ENCODE data around the gene PHLPP1.
"Not testable (repeated sequence)": the region's sequence is repeated elsewhere in the genome, so short reads cannot be mapped to it uniquely, and the experiment has no call there.

Gene PHLPP1

DNA sequence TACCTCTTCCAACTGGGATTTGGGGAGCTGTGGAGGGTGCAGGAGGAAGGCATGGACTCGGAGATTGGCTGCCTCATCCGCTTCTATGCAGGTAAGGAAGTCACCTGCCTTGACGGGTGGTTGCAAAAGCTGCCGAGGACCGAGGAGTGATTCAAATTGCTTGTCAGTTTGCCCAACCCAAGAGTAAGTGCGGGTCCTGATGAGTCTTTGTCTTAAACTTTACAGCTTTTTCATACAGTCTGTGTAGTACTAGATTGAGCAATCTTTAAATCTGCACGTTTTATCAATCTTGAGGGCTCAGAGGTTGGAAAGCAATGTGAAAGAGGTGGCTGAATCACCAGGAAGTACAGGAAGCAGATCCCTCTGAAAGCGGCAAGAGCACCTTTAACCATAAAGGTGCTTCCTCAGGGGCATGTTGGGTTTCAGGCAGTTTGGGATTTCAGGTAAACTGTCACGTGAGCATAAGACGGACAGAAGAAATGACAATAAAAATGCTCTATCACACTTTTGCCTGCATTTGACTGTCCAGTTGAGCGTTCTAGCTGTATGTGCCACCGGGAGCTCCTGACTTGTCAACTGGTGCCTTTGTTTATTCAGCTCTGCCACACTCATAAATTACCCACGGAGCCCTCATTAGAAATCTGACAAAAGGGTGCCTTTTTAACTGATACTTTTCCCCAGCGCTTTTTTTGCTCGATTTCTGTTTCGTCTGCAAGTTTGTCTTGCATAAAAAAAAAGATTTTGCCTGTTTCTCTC, 2.0 kb downstream of the PHLPP1 start:
- DNase-seq (ENCODE audit: low read depth in 2 of 2, low spot score in 1 of 2): no peak

DNA sequence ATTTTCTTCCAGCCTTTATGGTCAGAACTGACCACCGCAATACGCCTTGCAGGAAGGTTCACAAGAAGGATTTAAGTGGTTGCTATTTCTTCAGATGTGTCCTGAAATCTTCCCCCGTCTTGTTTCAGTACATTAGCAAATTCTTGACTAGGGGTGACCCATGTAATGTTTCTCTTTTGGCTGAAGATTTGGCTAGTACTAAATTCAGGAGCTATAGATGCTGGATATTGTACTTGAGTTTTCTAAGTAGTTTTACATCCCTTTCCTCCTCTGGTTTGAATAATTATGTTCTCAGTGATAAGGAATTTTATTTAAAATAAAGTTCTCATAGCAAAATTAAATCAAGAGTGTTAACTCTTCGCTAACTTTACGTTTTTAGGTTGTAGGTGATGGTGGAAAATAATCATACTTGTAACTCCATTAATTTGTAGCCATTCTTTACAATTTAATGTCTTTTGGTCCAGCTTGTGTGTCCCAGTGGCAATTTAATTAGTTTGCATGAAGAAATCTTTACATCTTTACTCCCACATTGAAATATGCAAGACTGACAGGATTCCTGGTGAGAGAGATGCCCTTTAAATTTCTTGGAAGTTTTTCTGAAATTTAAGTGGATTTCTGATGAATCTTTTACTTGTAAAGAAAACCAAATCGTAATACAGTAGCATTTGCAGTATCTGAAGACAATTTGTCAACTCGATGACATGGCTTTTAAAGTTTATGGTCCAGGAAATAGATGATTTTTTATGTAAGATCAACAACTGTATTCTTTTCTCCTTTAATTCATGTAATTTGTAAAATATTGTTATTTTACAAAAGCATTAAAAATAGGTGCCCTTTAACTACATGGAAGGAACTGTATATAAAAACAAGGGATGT, 2.8 kb downstream of the PHLPP1 start:
- DNase-seq (ENCODE audit: low read depth in 2 of 2, low spot score in 1 of 2): no peak

DNA sequence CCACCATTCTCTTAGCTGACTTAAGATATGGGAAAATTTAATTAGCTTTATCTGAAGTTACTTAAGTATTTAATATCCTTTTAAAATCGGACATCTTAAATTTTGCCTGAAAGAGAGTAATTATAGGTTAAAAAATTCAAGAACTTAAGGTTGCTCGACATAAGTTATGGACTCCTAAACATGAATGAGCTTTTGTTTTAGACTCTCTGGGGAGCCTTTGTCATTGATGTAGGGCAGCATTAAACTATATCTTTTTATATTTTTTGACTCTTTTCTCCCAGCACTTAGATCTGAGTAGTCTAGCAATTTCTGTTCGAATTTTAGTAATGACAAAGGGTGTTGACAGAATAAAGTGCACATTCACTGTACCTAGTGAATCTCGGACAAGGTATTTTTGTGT, 4.7 kb downstream of the PHLPP1 start:
- no peak for DNase-seq (ENCODE audit: low read depth in 2 of 2, low spot score in 1 of 2)

DNA sequence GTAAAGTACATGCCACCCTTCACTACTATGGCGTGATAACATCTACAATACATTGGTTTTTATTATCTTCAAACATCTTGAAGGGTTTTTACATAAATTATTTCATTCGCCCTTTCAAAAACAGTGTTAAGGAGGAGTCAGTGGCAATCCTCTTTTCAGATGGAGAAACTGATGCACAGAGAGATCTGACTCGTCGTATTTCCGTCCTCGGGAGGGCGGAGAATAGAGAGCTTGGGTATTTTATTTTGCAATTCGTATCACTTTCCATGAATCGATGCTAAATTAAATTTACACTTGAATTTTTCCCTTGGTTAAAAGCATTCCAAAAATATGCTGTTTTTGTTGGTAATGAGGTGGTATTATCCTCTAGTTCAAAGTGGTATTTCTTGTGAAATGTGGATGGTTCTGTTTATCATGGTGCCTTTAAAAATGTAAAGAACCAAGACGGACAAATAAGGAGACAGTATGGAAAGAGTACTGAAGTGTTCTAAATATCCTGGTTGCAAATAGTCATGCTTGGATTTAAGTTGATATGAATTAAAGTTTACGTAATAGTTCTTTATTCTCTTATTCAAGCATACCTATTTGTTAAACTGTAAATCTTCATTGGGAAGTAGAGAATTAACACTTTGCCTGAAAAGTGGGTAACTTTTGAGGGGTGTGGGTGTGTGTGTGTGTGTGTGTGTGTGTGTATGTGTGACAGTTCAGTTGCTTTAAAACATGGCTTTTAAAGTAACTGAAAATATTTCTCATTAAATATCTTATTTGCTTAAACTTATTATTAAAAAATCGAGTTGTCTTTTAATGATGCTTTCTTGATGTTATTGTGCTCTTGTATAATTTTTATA, 5.6 kb downstream of the PHLPP1 start:
- no peak for DNase-seq (ENCODE audit: low read depth in 2 of 2, low spot score in 1 of 2)

DNA sequence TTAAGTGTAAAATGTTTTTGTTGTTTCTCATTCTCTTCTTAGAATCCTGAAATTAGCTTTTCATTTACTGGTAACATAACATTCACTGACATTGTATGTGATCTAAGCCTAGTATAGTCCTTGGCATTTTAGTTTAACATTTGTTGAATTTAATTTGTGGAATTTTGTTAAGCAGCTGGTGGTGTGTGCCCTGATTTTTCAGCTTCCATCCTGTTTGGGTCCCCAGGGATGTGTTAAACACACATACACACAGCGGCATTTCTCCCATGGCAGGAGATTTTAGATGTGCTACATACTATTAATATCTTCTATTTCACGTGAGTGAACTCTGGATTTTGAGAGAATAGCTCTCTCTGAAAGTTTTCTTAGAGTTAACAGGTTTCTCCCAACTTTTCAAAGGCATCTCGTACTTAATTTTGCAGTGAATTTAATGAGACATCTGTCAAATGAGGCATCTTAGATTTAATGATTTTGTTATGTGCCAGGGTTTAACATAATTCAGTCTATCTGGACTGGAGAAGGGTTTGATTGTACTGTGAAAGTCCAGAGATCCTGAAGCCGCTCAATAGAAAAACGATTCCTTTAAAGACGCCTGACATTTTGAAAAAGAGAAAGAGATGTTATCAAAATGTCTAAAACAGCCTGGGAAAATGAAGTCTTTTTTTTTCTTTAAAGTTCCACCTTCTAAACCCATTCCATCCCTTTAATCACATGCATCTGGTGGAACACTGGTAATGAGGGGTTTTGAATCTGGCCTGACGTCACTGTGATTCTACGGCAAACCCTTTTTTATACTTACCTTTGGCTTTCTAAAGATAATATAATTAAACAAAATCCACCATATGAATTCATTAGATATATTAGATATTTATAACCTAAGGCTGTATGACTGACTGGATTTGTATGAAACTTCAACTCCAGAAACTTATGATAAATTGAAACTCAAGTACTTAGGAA, 6.8 kb downstream of the PHLPP1 start:
- no peak for DNase-seq (ENCODE audit: low read depth in 2 of 2, low spot score in 1 of 2)

DNA sequence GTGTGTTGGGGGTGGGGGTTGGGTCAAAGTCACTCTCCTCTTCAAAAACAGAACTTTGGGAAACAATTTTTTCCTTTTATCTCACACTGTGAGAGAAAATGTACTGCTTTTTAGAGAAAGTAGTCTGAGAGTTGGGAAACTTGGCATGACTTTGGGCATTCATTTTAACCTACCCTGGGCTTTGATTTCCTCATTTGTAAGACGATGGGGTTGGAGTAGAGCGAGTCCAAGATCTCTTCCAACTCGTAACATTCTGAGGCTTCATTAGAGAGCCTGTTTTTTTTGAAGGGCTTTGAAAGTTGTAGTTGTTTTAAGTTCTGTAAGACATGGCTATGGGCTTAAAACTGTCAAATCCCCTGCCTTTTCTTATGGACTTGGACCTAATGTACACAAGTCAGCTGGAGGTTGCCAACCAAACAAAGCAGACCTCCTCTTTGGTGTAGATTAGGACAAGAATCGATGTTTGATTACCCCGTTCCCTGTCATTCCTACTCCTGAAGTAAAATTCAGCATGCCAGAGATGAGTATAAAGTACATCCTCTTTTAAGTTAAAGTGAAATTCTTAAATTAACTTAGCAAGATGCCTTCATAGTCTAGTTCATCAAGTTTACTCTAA, 8.4 kb downstream of the PHLPP1 start:
- no peak for DNase-seq (ENCODE audit: low read depth in 2 of 2, low spot score in 1 of 2)

DNA sequence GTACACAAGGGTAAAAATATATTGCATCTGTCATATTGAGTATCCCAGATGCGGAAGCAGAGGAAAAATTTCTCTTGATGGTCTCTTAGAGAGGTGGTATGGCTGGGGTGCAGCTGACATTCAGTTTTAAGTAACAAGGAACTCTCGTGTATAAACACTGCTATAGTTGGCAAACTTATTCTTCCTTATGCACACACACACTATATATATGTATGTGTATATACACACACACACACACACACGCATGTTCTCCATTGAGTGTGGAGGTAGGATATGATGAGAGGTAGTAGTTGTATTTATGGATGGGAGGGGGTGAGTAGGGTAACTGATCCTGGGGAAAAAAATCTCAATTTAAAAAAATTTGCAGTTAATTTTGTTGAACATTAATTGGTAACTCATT, 10.6 kb downstream of the PHLPP1 start:
- no peak for DNase-seq (ENCODE audit: low read depth in 2 of 2, low spot score in 1 of 2)

DNA sequence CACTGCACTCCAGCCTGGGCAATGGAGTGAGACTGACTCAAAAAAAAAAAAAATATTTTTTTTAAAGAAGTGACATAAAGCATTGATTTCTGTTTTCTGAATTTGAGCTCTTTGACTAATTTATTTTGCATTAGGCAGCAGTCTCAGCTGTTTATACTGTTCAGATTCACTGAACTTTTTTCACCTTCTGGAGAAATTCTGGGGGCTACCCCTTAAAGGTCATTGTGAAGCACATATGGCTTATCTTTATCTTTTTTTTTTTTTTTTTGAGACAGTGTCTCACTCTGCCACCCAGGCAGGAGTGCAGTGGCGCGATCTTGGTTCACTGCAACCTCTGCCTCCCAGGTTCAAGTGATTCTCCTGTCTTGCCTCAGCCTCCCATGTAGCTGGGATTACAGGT, 12.9 kb downstream of the PHLPP1 start:
- DNase-seq (ENCODE audit: low read depth in 2 of 2, low spot score in 1 of 2): no peak

DNA sequence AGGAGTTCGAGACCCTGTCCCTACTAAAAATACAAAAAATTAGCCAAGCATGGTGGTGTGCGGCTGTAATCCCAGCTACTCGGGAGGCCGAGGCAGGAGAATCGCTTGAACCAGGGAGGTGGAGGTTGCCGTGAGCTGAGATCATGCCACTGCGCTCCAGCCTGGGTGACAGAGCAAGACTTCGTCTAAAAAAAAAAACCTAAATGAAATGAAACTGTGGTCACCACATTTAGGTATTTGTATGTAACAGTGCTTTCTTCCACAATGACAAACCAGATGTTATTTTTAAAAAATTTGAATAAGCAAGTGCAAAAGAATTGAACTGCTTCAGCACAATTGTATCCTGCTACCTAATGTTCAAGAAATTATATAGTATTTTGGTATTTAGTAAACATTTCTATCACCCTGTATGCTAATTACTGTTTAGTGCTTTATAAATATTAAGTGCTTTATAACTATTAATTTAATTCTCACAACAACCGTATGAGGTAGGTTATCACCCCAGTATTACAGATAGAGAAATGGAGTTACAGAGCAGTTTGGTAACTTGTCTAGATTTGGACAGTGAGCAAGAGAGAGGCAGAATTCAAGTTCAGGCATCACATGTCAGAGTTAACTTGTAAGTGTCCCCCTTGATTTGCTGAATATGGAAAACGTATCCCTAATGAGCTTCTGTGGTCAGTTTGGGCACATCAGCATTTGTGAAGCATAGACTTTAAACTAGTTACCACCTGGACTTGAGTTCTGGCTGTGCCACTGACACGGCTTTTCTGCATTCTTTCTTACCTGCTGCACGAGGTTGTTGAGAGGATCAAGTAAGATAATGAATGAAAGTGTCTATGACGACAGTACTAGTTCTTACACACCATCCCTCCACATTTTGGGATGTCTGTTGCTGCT, 14.4 kb downstream of the PHLPP1 start:
- DNase-seq (ENCODE audit: low read depth in 2 of 2, low spot score in 1 of 2): no peak

DNA sequence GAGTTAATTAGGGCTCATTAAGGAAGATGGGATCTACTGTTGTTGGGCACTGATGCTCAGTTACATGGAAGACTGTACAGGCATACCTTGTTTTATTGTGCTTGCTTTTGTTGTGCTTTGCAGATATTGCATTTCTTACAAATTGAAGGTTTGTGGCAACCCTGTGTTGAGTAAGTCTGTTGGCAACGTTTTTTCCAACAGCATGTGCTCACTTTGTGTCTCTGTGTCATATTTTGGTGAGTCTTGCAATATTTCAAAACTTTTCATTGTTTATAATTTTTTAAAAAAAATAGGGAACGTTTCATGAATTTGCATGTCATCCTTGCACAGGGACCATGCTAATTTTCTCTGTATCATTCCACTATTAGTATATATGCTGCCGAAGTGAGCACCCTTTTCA, 15.6 kb downstream of the PHLPP1 start:
- no peak for DNase-seq (ENCODE audit: low read depth in 2 of 2, low spot score in 1 of 2)

DNA sequence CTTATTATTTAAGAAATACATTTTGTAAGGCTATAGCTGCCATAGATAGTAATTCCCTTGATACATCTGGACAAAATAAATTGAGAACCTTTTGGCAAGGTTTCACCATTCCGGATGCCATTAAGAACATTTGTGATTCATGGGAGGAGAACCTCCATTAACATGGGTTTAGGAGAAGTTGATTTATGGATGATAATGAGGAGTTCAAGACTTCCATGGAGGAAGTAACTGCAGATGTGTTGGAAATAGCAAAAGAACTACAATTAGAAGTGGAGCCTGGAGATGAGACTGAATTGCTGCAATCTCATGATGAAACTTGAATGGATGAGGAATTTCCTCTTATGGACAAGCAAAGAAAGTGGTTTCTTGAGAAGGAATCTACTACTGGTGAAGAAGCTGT, 17.3 kb downstream of the PHLPP1 start:
- DNase-seq (ENCODE audit: low read depth in 2 of 2, low spot score in 1 of 2): no peak

DNA sequence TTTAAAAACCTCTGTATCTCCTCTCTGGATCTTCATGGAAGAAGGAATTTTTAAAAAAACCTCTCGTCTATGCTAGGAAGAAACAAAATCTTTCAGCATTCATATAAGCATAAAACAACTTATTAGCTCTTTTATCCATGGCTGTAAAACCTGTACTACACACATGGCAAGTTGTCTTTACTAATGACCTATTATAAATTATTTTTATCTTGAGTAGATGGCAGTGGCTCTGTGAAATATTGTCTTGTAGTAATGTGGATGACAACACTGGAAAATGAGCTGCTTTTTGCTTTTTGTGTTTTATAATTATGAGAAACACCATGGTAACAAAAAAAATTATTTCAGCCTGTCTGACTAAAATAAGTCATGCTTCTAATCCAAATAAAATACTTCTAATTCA, 18.9 kb downstream of the PHLPP1 start:
- no peak for DNase-seq (ENCODE audit: low read depth in 2 of 2, low spot score in 1 of 2)

DNA sequence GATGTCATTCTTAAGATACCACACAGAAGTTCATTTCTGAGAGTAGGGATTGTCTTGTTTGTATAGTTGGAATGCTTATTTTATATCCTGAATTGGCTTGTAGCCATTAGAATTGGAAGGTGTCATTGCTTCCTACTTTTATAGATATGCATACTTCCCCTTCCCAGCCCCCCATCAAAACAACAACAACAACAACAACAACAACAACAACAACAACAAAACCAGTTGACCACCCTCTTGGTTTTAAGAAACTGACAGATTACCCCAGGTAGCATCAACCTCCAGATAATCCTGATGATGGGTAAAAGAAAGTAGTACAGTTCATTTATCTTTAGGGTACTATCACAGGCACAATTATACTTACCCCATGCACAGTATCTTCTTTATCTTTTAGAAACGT, 20.0 kb downstream of the PHLPP1 start:
- no peak for DNase-seq (ENCODE audit: low read depth in 2 of 2, low spot score in 1 of 2)

DNA sequence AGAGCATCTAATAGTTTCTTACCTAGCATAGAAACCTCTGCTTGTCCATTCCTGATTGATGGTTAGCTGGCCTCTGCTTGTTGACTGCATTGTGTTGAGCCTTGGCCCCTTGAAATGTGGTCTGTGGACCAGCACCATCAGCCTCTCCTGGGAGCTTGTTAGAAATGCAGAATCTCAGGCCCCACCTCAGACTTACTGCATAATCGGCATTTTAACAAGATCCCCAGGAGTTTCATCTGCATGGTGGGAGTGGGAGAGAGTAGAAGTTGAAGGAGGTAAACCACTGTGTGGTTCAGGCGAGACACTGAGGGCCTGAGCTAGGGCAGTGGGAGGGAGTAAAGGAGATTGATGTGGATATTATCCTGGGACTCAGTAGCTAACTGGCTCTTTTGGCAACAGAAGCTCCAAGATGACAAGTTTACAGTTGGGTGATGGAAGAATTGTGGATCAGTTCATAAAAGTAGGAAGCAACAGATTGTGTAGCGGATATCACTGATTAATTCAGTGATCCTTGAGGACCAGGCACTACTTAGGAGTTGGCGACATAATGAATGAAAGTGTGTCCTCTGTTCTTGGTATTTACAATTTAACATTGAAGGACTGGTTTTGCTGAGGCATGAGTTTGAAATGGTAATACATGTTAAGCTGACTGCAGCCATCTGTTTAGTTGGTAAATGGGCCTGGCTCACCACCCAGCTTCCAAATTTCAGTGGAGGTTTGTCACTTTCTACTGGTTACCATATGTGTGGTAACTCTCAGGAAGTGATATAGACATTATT, 20.9 kb downstream of the PHLPP1 start:
- no peak for DNase-seq (ENCODE audit: low read depth in 2 of 2, low spot score in 1 of 2)

DNA sequence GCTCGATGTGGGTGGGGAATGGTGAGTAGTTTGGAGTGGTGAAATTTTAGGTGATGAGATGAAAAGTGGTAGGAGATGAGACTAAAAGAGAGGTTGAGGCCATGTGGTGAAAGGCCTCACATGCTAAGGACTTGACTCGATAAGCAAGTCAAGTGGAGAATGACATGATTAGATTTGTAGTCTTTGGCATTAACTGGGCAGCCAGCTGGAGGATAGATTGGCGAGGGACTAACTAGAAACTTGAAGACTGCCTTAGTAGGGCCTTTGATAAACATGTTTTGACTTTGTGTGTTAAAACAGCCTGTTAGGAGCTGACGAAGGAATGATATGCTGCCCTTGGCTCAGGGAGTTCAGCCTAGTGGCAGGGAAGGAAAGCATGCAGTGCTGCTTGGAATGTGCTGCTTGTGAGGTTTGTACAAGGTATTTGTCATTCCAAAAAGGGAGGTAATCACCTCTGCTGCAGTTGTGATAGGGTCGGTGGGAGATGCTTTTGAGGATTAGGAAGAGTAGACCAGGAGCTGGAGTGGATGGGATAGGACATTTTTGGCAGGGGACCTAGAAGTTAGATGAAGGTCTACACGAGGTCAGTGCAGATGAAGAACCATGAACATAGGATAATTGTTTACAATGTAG, 22.0 kb downstream of the PHLPP1 start:
- DNase-seq (ENCODE audit: low read depth in 2 of 2, low spot score in 1 of 2): no peak

DNA sequence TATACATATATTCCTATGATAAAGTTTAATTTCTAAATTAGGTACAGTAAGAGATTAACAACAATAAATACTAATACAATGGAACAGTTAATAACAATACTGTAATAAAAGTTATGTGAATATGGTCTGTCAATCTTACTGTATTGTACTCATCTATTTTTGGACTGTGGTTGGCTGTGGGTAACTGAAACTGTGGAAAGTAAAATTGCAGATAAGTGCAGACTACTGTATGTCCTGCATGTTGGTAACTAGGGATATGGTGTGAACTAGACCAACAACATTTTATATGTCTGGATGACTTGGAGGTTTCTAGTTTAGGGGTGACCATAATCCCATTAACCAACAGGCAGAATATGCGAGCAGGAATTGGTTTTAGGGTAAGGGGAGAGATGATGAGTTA, 23.3 kb downstream of the PHLPP1 start:
- no peak for DNase-seq (ENCODE audit: low read depth in 2 of 2, low spot score in 1 of 2)

DNA sequence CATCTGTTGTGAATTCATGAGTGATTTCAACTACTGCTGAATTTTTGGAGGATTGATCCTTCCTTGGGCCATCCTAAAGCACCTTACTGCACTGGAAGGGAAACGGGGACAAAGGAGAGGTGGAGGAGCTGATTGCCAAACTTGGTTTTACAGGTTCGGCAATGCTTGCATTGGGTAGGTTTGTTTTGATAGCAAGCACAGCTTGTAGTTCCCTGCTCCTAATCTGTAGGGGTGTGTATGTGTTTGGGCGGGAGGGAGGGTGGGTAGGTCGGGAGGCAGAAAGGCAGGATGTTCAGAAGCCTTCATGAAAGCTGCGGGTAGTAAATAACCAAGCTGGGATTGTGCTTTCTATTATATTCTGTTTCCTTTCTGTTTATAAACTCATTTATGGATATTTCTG, 24.6 kb downstream of the PHLPP1 start:
- DNase-seq (ENCODE audit: low read depth in 2 of 2, low spot score in 1 of 2): no peak

DNA sequence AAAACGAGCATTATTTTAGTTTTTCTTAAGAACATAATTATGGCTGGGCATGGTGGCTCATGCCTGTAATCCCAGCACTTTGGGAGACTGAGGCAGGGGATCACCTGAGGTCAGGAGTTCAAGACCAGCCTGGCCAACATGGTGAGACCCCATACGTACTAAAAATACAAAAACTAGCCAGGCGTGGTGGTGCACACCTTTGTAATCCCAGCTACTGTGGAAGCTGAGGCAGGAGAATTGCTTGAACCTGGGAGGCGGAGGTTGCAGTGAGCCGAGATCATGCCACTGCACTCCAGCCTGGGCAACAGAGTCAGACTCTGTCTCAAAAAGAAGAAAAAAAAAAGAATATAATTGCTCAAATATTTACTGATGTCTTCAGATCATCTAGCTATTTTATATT, 25.3 kb downstream of the PHLPP1 start:
- DNase-seq (ENCODE audit: low read depth in 2 of 2, low spot score in 1 of 2): not testable (repeated sequence)

Measured in stimulated activated CD8-positive, alpha-beta memory T cell treated with anti-CD3 and anti-CD28 coated beads, Interleukin-4, amount 100 ng/mL, for 1 hour (primary cell).